NT2/D1 (cell line): ENCODE results near the gene LYZL2.
"Not testable (repeated sequence)": the region's sequence is repeated elsewhere in the genome, so short reads cannot be mapped to it uniquely, and the experiment has no call there.

Experiments
- SUZ12 ChIP-seq: IDR thresholded peaks from 2 replicates; pipeline ENCODE4 v1.6.1; 2011; ENCODE audit not compliant: insufficient read length, insufficient read depth; ENCODE audit errors: extremely low read depth
- YY1 ChIP-seq: IDR thresholded peaks from 2 replicates; pipeline ENCODE4 v1.6.1; 2011; ENCODE audit not compliant: insufficient read length, insufficient read depth
- ZNF274 ChIP-seq: IDR thresholded peaks from 2 replicates; pipeline ENCODE4 v1.6.1; 2011; ENCODE audit warnings: mild to moderate bottlenecking, low read depth, low read length

GRCh38 chr10:30651470-30652397, 22.2 kb upstream of the LYZL2 start:
- TF ChIP-seq YY1, ZNF274, SUZ12: not testable (repeated sequence)
